ENCODE results near the gene MPST. TPM values are rescaled to one million over a fixed set of nuclear protein-coding genes. Genes with fewer than 3 reads are reported as not detected.

MPST gene
- total RNA-seq, 1 experiment from 2014 or later = 38.3 TPM

DNA sequence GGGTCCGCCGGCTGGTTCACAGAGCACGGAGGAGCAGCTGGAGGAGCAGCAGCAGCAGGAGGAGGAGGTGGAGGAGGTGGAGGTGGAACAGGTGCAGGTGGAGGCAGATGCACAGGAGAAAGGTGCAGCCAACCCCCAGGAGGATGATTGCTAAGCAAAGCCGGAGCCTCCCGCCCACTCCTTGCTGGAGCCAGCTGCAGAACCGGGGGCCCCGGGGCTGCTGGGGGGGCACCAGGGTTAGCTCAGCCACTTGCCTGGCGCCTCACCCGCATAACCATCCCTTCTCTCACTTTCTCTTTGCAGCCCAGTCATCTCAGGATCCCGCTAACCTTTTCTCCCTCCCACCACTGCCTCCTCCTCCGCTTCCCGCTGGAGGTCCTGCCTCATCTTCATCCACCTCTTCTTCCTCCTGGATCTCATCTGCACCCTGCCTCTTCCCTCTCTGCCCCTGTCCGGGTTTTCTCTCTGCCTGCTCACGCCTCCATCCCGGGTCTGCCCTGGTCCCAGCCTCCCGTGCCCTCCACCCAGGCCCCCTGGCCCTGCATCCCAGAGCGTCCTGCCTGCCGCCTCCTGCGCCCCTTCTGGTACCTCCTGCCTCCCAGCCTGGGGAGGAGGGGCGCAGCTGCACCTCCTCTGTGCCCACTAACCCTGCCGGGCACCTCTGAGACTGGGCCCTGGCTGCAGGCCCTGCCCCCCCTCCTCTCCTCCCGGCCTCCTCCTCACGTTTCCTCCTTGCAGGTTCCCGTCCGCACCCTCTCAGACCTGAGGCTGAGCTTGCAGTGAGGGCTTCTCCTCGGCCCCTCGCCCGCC lies 41.5 kb downstream of the MPST start:
- H3K27me3 ChIP-seq (replicated peaks) = no peaks in the 10 kb centered on the region
- no peaks in the 10 kb centered on the region for H3K4me1 ChIP-seq (replicated peaks)
- no peaks in the 10 kb centered on the region for H3K9me3 ChIP-seq (replicated peaks)
- H3K4me3 ChIP-seq = no peak overlapping the region
- H3K27ac ChIP-seq = no peak overlapping the region
- peaks cover 12% of the 10 kb centered on the region for H3K36me3 ChIP-seq
- DNase-seq (ENCODE audit: low read depth in 1 of 2, low spot score in 2 of 2) = no peak

DNA sequence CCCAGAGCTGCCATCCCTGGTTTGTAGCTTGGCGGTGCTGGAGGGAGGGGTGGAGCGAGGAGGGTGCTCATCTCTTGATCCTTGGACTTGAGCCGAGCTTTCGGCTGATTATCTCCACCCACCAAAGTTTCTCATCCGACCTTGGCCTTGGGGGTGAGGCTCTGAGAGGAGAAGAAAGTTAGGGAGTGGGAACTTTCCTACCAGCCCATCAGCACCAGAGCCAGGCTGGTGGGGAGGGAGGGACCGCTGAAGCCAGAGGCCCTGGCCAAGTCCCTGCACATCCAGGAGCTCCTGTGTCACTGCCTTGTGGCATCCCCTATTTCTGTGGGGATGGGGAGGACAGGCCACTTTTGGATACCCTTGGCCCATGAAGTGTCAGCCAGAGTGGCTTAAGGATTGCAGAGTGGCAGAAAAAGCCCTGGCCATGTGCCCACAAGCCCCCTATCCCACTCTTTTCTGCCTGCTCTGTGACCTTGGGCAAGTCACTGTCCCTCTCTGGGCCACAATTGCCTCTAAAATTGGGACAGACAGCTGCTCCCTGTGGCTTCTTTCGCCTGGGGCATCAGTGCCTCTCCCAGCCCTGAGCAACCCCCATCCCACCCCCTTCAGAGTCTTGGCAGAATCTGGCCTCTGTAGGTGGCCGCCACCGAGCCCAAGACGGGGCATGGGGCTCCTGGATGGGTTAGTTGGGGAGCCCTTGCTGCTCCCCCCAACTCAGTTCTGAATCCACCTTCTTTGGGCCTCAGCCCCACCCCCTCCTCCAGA lies 42.3 kb downstream of the MPST start:
- Histone ChIP-seq H3K9me3 (replicated peaks) (no peaks in the 10 kb centered on the region), H3K4me3 (no peak overlapping the region), H3K27ac (no peak overlapping the region), H3K27me3 (replicated peaks) (no peaks in the 10 kb centered on the region), H3K4me1 (replicated peaks) (no peaks in the 10 kb centered on the region), H3K36me3 (peaks cover 10% of the 10 kb centered on the region)
- no peak for DNase-seq (ENCODE audit: low read depth in 1 of 2, low spot score in 2 of 2)

DNA sequence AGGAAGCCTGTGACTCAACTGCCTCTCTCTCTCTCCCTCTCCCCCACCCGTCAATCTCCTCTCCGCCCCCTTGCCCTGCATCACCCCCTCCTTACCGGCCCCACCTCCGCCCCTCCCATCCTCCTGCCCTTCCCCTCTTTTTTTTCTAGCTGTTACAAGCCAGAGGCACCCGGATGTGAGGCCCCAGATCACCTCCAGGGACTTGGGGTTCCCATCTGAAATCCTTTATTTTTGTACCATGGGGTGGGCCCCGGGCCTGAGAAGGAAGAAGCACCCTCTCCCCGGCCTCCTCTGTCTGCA lies 42.8 kb downstream of the MPST start:
- no peaks in the 10 kb centered on the region for H3K4me1 ChIP-seq (replicated peaks)
- no peak for DNase-seq (ENCODE audit: low read depth in 1 of 2, low spot score in 2 of 2)
- H3K27me3 ChIP-seq (replicated peaks) = no peaks in the 10 kb centered on the region
- H3K36me3 ChIP-seq = peaks cover 4% of the 10 kb centered on the region
- no peaks in the 10 kb centered on the region for H3K9me3 ChIP-seq (replicated peaks)
- H3K4me3 ChIP-seq = no peak overlapping the region
- no peak overlapping the region for H3K27ac ChIP-seq

DNA sequence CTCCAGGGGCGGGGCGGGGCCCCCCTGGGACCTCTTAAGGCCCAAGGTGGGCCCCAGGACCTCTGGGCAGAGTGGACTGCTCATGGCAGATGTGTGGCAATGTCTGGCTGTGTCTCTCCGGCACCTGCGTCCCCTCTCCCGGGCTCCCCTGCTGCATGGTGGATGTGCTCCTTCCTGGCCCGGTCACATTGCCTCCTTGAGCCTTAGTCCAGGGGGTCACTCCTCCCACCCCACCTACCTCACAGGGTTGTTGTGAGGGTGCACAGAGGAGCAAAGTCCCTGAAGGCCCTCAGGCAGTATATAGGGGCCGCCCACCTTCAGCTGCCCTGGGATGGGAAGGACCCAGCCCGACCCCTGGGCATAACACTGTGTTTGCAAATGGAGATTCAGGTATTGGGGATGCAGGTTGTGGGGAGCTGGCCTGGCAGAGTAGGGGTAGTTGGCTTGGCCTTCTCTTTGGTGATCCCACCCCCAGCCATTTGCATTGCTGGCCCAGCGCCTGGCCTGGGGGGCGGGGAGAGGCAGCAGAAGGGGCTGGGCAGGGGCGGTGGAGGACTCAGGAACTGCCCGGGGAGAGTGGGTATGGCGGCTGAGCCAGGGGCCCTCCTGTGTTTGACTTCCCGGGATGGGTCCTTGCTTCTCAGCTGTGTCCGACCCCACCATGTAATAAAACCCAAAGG lies 43.3 kb downstream of the MPST start:
- Histone ChIP-seq H3K4me1 (replicated peaks) (no peaks in the 10 kb centered on the region), H3K4me3 (no peak overlapping the region), H3K36me3 (no peaks in the 10 kb centered on the region), H3K27me3 (replicated peaks) (no peaks in the 10 kb centered on the region), H3K27ac (no peak overlapping the region), H3K9me3 (replicated peaks) (no peaks in the 10 kb centered on the region)
- DNase-seq (ENCODE audit: low read depth in 1 of 2, low spot score in 2 of 2) = no peak

DNA sequence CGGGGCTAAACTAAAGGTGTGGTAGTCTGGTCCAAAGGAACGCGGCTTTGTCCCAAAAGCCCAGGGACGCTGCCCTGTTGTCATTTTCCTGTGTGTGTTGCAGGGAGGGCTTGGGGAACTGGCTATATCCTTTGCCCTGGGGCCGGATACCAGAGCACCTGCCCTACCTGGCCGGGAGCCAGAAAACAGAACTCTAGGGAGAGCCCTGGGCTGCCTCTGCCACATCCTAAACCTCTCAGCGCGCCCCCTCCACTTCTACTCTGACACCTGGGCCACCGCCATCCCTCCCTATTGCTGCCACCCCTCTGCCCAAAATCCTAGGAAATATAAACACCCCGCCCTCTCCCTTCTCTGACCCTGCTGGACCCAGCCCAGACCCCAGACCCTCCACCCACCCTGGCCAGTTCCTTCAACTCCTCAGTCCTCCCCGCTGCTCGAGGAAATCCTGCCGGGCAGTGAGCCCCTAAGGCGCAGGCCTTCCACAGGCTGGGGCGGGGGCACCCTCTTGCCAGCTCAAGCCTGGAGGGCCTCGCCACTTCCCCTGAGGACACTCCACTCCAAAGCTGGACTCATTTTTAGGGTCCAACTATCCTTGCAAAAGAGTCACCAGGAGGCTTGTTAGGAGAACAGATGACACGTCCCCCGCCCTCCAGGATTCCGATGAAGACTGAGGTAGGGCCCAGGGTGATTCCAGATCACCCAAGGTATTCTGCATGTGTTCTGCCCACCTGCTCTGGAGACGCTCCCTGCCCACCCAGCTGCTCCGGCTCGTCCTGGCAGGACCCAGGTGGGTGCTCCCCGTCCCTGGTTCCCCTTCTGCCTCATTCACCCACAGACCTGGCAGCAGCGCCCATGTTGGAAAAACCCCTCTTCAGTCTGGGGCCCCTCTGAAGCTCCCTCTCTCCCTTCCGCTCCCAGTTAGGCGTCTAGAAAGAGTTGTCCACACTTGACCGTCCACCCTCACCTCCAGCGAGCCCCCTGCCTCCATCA lies 44.2 kb downstream of the MPST start:
- Histone ChIP-seq H3K9me3 (replicated peaks) (no peaks in the 10 kb centered on the region), H3K4me1 (replicated peaks) (no peaks in the 10 kb centered on the region), H3K27ac (no peak overlapping the region), H3K36me3 (no peaks in the 10 kb centered on the region), H3K4me3 (no peak overlapping the region), H3K27me3 (replicated peaks) (peaks cover 4% of the 10 kb centered on the region)
- no peak for DNase-seq (ENCODE audit: low read depth in 1 of 2, low spot score in 2 of 2)

DNA sequence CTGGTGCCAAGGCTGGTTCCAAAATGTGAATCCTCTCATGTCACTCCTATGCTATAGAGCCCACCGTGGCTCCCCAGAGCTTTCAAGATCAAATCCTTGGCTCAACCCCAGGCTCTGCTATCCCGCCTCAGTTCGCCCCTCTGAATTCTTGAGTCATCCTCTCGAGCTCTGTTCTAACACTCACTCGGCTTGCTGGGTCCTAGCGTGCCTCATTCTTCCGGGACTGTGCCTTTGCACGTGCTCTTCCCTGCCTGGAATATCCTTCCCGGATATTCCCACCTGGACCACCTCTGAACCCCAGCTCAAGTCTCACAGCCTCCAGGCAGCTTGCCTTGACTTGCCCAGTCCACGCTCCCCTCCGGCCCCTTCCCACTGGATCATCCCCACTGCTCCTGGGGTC lies 45.0 kb downstream of the MPST start:
- Histone ChIP-seq H3K36me3 (no peaks in the 10 kb centered on the region), H3K27me3 (replicated peaks) (peaks cover 10% of the 10 kb centered on the region), H3K4me1 (replicated peaks) (no peaks in the 10 kb centered on the region), H3K27ac (no peak overlapping the region), H3K9me3 (replicated peaks) (no peaks in the 10 kb centered on the region), H3K4me3 (no peak overlapping the region)
- DNase-seq (ENCODE audit: low read depth in 1 of 2, low spot score in 2 of 2) = no peak

DNA sequence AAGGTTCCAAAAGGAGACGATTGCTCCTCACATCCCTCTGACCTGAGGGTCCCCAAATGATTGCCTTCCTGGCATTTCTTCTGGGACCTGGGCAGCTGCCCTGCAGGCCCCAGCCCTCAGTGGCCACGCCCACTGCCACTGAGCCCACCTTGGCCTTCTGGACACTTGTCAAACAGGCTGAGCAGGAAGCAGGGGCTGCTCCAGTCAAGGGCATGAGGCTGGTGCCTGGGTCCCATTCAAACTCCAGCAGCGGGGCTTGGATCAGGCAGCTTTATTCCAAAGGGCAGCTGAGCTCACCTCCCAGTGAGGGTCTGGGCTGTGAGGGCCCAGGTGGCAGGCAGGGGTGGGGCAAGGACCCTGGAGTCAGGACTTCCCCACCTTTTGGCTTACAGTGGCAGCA lies 45.6 kb downstream of the MPST start:
- H3K4me1 ChIP-seq (replicated peaks) = no peaks in the 10 kb centered on the region
- H3K4me3 ChIP-seq = no peak overlapping the region
- H3K9me3 ChIP-seq (replicated peaks) = no peaks in the 10 kb centered on the region
- H3K27ac ChIP-seq = no peak overlapping the region
- no peaks in the 10 kb centered on the region for H3K36me3 ChIP-seq
- no peak for DNase-seq (ENCODE audit: low read depth in 1 of 2, low spot score in 2 of 2)
- peaks cover 11% of the 10 kb centered on the region for H3K27me3 ChIP-seq (replicated peaks)

DNA sequence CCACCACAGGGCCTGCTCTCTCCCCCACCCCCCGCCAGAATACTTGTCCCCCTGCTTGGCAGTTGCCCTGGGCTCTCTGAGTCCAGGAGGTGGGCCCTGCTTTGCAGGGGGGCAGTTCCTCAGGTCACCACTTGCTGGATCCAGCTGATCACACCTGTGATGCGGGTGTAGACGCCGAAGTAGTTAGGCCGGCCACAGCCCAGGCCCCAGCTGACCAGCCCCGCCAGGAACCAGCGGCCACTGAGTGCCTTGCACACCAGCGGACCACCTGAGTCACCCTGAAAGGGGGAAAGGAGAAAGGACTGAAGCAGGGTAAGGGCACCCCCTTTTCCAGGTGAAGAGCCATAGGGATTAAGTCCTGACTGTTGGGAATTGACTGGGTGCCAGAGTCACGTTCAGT lies 46.4 kb downstream of the MPST start:
- Histone ChIP-seq H3K4me3 (no peak overlapping the region), H3K9me3 (replicated peaks) (no peaks in the 10 kb centered on the region), H3K27me3 (replicated peaks) (peaks cover 11% of the 10 kb centered on the region), H3K36me3 (no peaks in the 10 kb centered on the region), H3K27ac (no peak overlapping the region), H3K4me1 (replicated peaks) (no peaks in the 10 kb centered on the region)
- no peak for DNase-seq (ENCODE audit: low read depth in 1 of 2, low spot score in 2 of 2)

DNA sequence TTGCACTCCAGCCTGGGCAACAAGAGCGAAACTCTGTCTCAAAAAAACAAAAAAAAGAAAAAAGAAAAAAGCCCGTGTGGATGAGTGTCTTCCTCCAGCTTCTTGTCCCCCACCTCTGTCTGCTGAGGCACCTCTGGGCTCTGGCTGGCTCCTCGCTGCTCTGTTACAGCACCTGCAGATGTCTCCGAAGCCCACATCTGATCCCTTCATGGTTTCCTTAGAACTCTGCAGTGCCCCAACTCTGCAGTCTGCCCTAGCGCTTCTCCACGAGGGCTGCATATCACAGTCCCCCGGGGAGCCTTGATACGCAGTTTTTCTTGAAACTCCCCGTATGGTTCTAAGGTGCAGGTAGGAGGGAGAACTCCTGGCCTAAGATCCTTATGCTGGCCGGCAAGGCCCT lies 47.9 kb downstream of the MPST start:
- no peak overlapping the region for H3K27ac ChIP-seq
- peaks cover 11% of the 10 kb centered on the region for H3K27me3 ChIP-seq (replicated peaks)
- H3K9me3 ChIP-seq (replicated peaks) = no peaks in the 10 kb centered on the region
- no peaks in the 10 kb centered on the region for H3K36me3 ChIP-seq
- H3K4me1 ChIP-seq (replicated peaks) = no peaks in the 10 kb centered on the region
- no peak overlapping the region for H3K4me3 ChIP-seq
- DNase-seq (ENCODE audit: low read depth in 1 of 2, low spot score in 2 of 2) = no peak

DNA sequence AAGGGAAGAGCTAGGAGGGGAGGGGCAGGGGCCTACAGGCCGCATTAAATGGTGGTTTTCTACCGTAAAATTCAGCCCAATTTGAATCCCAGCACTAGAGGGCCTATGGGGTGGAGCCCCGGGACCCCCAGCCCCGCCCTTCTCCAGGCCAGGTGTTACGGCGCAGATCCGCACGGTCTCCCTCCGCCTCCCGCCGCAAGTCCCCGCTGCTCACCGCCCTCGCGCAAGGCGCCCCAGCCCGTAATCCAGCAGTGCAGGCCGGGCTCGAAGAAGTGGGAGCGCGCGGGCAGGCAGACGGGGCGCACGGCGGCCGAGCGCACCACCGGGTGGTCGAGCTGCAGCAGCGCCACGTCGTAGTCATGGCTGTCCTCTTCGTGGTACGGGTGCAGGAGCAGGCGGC lies 49.3 kb downstream of the MPST start:
- no peaks in the 10 kb centered on the region for H3K9me3 ChIP-seq (replicated peaks)

DNA sequence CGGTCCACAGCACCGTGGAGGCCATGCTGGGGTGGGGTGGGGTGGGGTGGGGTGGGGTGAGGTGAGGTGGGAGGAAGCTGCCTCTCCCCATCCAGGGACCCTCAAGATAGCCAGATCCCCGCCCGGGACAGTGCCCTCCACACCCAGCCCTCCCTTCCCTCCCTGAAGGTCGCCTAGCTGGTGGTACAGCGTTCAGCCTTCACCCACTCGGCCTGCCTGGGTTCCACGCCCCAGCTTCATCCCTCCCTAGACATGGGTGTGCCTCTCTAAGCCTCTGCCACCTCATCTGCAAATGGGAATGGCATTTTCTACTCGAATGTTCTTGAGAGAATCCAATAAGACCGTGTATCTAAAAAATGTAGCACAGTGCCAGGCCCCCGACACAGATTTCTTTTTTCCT lies 49.8 kb downstream of the MPST start:
- no peak overlapping the region for H3K27ac ChIP-seq
- peaks cover 11% of the 10 kb centered on the region for H3K27me3 ChIP-seq (replicated peaks)

More for the DNA sequence above, 49.3 kb downstream of the MPST start:
- Histone ChIP-seq H3K27me3 (replicated peaks) (peaks cover 11% of the 10 kb centered on the region), H3K36me3 (no peaks in the 10 kb centered on the region), H3K4me3 (no peak overlapping the region), H3K27ac (no peak overlapping the region), H3K4me1 (replicated peaks) (no peaks in the 10 kb centered on the region)
- no peak for DNase-seq (ENCODE audit: low read depth in 1 of 2, low spot score in 2 of 2)

DNA sequence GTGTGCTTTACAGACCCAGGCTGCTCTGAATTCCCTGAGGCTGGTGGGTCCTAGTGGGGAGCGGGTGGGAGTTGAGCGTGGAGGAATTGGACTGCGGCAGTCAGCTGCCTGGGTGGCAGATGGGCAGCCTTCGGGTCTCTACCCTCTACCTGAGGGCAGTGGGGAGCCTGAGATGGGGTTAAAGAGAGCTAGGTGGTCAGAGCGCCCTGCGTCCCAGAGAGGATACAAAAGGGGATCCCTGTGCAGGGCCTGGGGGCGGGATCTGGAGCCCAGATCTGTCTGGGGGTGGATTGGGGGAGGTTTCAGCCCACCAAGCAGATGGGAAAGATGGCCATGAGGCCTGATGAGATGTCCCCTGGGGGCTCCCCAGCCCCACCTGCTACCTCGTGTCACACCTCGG lies 50.2 kb downstream of the MPST start:
- Histone ChIP-seq H3K9me3 (replicated peaks) (no peaks in the 10 kb centered on the region), H3K4me1 (replicated peaks) (no peaks in the 10 kb centered on the region), H3K36me3 (no peaks in the 10 kb centered on the region), H3K27ac (no peak overlapping the region), H3K4me3 (no peak overlapping the region), H3K27me3 (replicated peaks) (peaks cover 13% of the 10 kb centered on the region)
- no peak for DNase-seq (ENCODE audit: low read depth in 1 of 2, low spot score in 2 of 2)

More for the DNA sequence above, 49.8 kb downstream of the MPST start:
- no peaks in the 10 kb centered on the region for H3K36me3 ChIP-seq
- H3K4me1 ChIP-seq (replicated peaks) = no peaks in the 10 kb centered on the region
- H3K4me3 ChIP-seq = no peak overlapping the region
- H3K9me3 ChIP-seq (replicated peaks) = no peaks in the 10 kb centered on the region
- DNase-seq (ENCODE audit: low read depth in 1 of 2, low spot score in 2 of 2) = no peak

DNA sequence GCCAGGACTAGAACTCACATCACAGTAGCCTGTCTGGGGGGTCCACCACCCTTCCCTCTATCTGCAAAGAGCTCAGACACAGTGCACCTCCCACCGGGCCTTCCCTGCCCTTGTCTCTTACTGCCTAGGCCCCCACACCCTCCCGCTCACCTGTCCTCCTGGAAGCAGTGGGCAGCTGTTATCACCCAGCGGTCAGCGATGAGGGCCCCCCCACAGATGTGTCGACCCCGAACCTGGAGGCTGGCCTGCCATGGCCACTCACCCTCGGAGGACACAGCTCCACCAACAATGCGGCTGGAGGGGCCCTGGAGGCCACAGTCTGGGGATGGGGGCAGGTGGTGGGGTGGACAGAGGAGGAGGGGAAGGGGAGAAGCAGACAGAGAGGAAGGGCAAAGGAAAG lies 50.8 kb downstream of the MPST start:
- Histone ChIP-seq H3K36me3 (no peaks in the 10 kb centered on the region), H3K27ac (no peak overlapping the region), H3K9me3 (replicated peaks) (no peaks in the 10 kb centered on the region), H3K4me1 (replicated peaks) (no peaks in the 10 kb centered on the region), H3K4me3 (no peak overlapping the region), H3K27me3 (replicated peaks) (peaks cover 20% of the 10 kb centered on the region)
- DNase-seq (ENCODE audit: low read depth in 1 of 2, low spot score in 2 of 2) = no peak
